ENCODE measurements around the gene HTR6. TPM values are rescaled to one million over a fixed set of nuclear protein-coding genes. Genes with fewer than 3 reads are reported as not detected.

HTR6 gene
- total RNA-seq, 1 donor from 2014 or later = 0.11 TPM

DNA sequence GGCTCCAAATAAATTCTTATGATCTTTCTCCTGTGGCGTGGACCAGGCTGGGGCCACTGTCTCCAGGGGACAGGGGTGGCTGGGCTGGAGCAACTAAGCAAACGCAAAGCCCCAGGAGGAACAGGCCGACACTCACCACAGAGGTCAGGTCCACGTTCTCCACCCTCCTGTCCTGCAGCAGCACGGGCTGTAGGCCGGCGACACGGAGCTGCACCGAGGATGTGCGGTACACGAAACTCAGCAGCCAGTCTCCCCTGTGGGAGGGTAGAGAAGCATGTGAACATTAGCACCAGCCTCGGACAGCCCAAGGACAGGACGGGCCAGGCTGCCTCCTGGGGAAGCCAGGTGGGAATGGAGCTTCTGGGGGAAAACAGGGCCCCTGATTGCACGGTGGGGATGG is 29.6 kb downstream of the HTR6 start:
- no peak overlapping the region for H2AFZ ChIP-seq (ENCODE audit: low read depth, low read length)
- H3K79me2 ChIP-seq (ENCODE audit: insufficient read depth, low read length) = no peaks in the 10 kb centered on the region
- H3K27me3 ChIP-seq (ENCODE audit: insufficient read depth, low read length) = no peaks in the 10 kb centered on the region
- H3K4me1 ChIP-seq (ENCODE audit: insufficient read depth, low read length) = no peaks in the 10 kb centered on the region
- no peak overlapping the region for H3K4me3 ChIP-seq (ENCODE audit: insufficient read depth, low read depth, low read length)
- no peaks in the 10 kb centered on the region for H4K20me1 ChIP-seq (ENCODE audit: insufficient read depth, low read length)
- peaks cover 27% of the 10 kb centered on the region for H3K27me3 Mint-ChIP-seq (ENCODE audit: low read depth, unreplicated experiment)
- peaks cover 3% of the 10 kb centered on the region for H3K36me3 Mint-ChIP-seq (ENCODE audit: low read depth, unreplicated experiment)
- H3K27ac ChIP-seq (ENCODE audit: low read depth, low read length) = no peak overlapping the region
- peaks cover 4% of the 10 kb centered on the region for H3K9me3 ChIP-seq (ENCODE audit: insufficient read depth, low read depth, low read length)
- DNase-seq (ENCODE audit: low read depth) (no peak), FAIRE-seq (no peak)
- H3K27ac Mint-ChIP-seq (ENCODE audit: unreplicated experiment) = no peak overlapping the region
- no peak for TF ChIP-seq EZH2 (IDR thresholded peaks at IDR 0.05; ENCODE audit: insufficient read depth, low read length)
- TF ChIP-seq, protein P1, sequence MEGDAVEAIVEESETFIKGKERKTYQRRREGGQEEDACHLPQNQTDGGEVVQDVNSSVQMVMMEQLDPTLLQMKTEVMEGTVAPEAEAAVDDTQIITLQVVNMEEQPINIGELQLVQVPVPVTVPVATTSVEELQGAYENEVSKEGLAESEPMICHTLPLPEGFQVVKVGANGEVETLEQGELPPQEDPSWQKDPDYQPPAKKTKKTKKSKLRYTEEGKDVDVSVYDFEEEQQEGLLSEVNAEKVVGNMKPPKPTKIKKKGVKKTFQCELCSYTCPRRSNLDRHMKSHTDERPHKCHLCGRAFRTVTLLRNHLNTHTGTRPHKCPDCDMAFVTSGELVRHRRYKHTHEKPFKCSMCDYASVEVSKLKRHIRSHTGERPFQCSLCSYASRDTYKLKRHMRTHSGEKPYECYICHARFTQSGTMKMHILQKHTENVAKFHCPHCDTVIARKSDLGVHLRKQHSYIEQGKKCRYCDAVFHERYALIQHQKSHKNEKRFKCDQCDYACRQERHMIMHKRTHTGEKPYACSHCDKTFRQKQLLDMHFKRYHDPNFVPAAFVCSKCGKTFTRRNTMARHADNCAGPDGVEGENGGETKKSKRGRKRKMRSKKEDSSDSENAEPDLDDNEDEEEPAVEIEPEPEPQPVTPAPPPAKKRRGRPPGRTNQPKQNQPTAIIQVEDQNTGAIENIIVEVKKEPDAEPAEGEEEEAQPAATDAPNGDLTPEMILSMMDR (IDR thresholded peaks at IDR 0.05; ENCODE audit: insufficient read depth, low read depth, low read length) = no peak
- H3K4me2 ChIP-seq (ENCODE audit: low read length) = no peak overlapping the region
- no peak overlapping the region for H3K9ac ChIP-seq (ENCODE audit: low read length)
- no peak overlapping the region for H3K4me3 Mint-ChIP-seq (ENCODE audit: unreplicated experiment)
- H3K4me1 Mint-ChIP-seq (ENCODE audit: low read depth, unreplicated experiment) = no peaks in the 10 kb centered on the region
- peaks cover 2% of the 10 kb centered on the region for H3K9me3 Mint-ChIP-seq (ENCODE audit: unreplicated experiment)
- no peaks in the 10 kb centered on the region for H3K36me3 ChIP-seq (ENCODE audit: insufficient read depth, low read length)

DNA sequence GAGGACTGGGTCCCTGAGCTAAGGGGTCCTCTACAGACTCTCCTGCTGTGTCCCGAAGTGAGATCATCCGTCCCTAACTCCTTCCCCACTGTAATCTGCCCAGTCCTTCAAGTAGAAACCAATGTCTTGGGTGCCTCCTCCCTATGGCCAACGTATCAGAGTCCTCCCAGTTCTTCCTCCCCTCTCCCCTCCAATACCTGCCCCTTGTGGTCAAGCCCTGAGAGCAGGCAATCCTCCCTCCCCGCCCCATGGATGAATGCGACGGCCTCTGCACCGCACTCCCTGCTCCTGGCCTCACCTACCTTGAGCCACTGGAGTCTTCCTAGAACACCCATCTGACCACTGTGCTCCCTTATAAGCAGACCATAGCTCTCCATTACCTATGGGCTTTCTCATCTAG is 31.1 kb downstream of the HTR6 start:
- no peak overlapping the region for H3K27ac Mint-ChIP-seq (ENCODE audit: unreplicated experiment)
- FAIRE-seq (no peak), DNase-seq (ENCODE audit: low read depth) (no peak)
- Histone ChIP-seq H3K9ac (ENCODE audit: low read length) (no peak overlapping the region), H3K27me3 (ENCODE audit: insufficient read depth, low read length) (no peaks in the 10 kb centered on the region), H3K79me2 (ENCODE audit: insufficient read depth, low read length) (no peaks in the 10 kb centered on the region), H3K4me2 (ENCODE audit: low read length) (no peak overlapping the region), H3K27ac (ENCODE audit: low read depth, low read length) (no peak overlapping the region), H4K20me1 (ENCODE audit: insufficient read depth, low read length) (no peaks in the 10 kb centered on the region), H3K4me1 (ENCODE audit: insufficient read depth, low read length) (no peaks in the 10 kb centered on the region), H2AFZ (ENCODE audit: low read depth, low read length) (no peak overlapping the region), H3K36me3 (ENCODE audit: insufficient read depth, low read length) (no peaks in the 10 kb centered on the region), H3K4me3 (ENCODE audit: insufficient read depth, low read depth, low read length) (no peak overlapping the region), H3K9me3 (ENCODE audit: insufficient read depth, low read depth, low read length) (no peaks in the 10 kb centered on the region)
- no peaks in the 10 kb centered on the region for H3K4me1 Mint-ChIP-seq (ENCODE audit: low read depth, unreplicated experiment)
- no peak for TF ChIP-seq EZH2 (IDR thresholded peaks at IDR 0.05; ENCODE audit: insufficient read depth, low read length)
- TF ChIP-seq, protein P1 (IDR thresholded peaks at IDR 0.05; ENCODE audit: insufficient read depth, low read depth, low read length) = no peak
- peaks cover 26% of the 10 kb centered on the region for H3K27me3 Mint-ChIP-seq (ENCODE audit: low read depth, unreplicated experiment)
- no peak overlapping the region for H3K4me3 Mint-ChIP-seq (ENCODE audit: unreplicated experiment)
- H3K9me3 Mint-ChIP-seq (ENCODE audit: unreplicated experiment) = no peaks in the 10 kb centered on the region
- peaks cover 3% of the 10 kb centered on the region for H3K36me3 Mint-ChIP-seq (ENCODE audit: low read depth, unreplicated experiment)

DNA sequence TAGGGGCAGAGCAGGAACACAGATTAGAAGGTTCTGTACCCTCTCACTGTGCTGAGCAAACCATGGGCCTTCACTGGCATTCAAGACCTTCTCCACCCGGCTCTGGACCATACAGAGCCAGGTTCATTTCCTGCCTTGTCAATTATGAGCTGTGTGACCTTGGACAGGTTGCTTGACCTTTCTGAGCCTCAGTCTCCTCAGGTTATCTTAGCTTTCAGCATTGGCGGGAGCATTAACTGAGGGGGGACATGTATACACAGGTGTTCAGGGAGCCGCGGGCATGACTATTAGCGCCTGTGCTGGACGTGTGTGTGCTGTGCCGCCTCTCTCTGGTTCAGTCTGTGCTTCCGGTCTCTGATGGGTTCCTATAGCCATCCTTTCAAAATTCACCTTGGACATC is 32.1 kb downstream of the HTR6 start:
- no peak for TF ChIP-seq EZH2 (IDR thresholded peaks at IDR 0.05; ENCODE audit: insufficient read depth, low read length)
- TF ChIP-seq, protein P1 (IDR thresholded peaks at IDR 0.05; ENCODE audit: insufficient read depth, low read depth, low read length) = no peak
- no peaks in the 10 kb centered on the region for H3K27me3 ChIP-seq (ENCODE audit: insufficient read depth, low read length)
- H3K4me2 ChIP-seq (ENCODE audit: low read length) = no peak overlapping the region
- no peak overlapping the region for H3K4me3 ChIP-seq (ENCODE audit: insufficient read depth, low read depth, low read length)
- FAIRE-seq (no peak), DNase-seq (ENCODE audit: low read depth) (no peak)
- no peaks in the 10 kb centered on the region for H3K79me2 ChIP-seq (ENCODE audit: insufficient read depth, low read length)
- H3K36me3 ChIP-seq (ENCODE audit: insufficient read depth, low read length) = no peaks in the 10 kb centered on the region
- H3K4me3 Mint-ChIP-seq (ENCODE audit: unreplicated experiment) = no peak overlapping the region
- H3K27me3 Mint-ChIP-seq (ENCODE audit: low read depth, unreplicated experiment) = peaks cover 21% of the 10 kb centered on the region
- H2AFZ ChIP-seq (ENCODE audit: low read depth, low read length) = no peak overlapping the region
- H3K9me3 ChIP-seq (ENCODE audit: insufficient read depth, low read depth, low read length) = no peaks in the 10 kb centered on the region
- H3K9me3 Mint-ChIP-seq (ENCODE audit: unreplicated experiment) = no peaks in the 10 kb centered on the region
- no peak overlapping the region for H3K9ac ChIP-seq (ENCODE audit: low read length)
- no peaks in the 10 kb centered on the region for H3K4me1 ChIP-seq (ENCODE audit: insufficient read depth, low read length)
- no peaks in the 10 kb centered on the region for H3K36me3 Mint-ChIP-seq (ENCODE audit: low read depth, unreplicated experiment)
- no peak overlapping the region for H3K27ac Mint-ChIP-seq (ENCODE audit: unreplicated experiment)
- H4K20me1 ChIP-seq (ENCODE audit: insufficient read depth, low read length) = no peaks in the 10 kb centered on the region
- H3K27ac ChIP-seq (ENCODE audit: low read depth, low read length) = no peak overlapping the region
- H3K4me1 Mint-ChIP-seq (ENCODE audit: low read depth, unreplicated experiment) = no peaks in the 10 kb centered on the region

All from astrocyte (in vitro differentiated cells and primary cell).